GM03348 (cell line): ENCODE measurements around the gene GRM3.
A peak's percentile ranks its signal among the peaks of the same experiment; 100 is the strongest.
"Not testable (repeated sequence)": the region's sequence is repeated elsewhere in the genome, so short reads cannot be mapped to it uniquely, and the experiment has no call there.

Source experiments
- DNase-seq: peaks from one replicate; pipeline ENCODE4 v3.0.0; 2012; ENCODE audit warnings: low spot score

Gene GRM3

GRCh38 chr7:86643561-86644281 lies at the start of gene GRM3:
Gene GRM3 (plus strand): TSS chr7:86643909. CDS start chr7:86765146, 121,237 bp downstream.
- DNase-seq, result peak; percentile 32

- DNase-seq, result no peak
Observed at GRCh38 chr7:86598311-86598710, 45.4 kb upstream of the GRM3 start.

GRCh38 chr7:86598721-86599120 lies 45.0 kb upstream of the GRM3 start:
- DNase-seq, result no peak

- DNase-seq, result no peak
Observed at GRCh38 chr7:86600506-86601290, 43.0 kb upstream of the GRM3 start.

GRCh38 chr7:86615711-86616110 lies 28.0 kb upstream of the GRM3 start:
- DNase-seq, result not testable (repeated sequence)

GRCh38 chr7:86644282-86645224 lies 844 bp downstream of the GRM3 start:
- DNase-seq, result peak; percentile 11

GRCh38 chr7:86645225-86645608 lies 1.5 kb downstream of the GRM3 start:
- no peak for DNase-seq

- DNase-seq, result no peak
Observed at GRCh38 chr7:86645676-86646276, 2.1 kb downstream of the GRM3 start.

- no peak for DNase-seq
Observed at GRCh38 chr7:86647385-86648094, 3.8 kb downstream of the GRM3 start.

- DNase-seq, result no peak
Observed at GRCh38 chr7:86648169-86648568, 4.5 kb downstream of the GRM3 start.

- DNase-seq, result peak; percentile 5
Observed at GRCh38 chr7:86653919-86654659, 10.4 kb downstream of the GRM3 start.

- no peak for DNase-seq
Observed at GRCh38 chr7:86657948-86658347, 14.2 kb downstream of the GRM3 start.

GRCh38 chr7:86660950-86661462 lies 17.3 kb downstream of the GRM3 start:
- DNase-seq, result no peak

GRCh38 chr7:86664486-86664885 lies 20.8 kb downstream of the GRM3 start:
- no peak for DNase-seq

- no peak for DNase-seq
Observed at GRCh38 chr7:86664991-86665390, 21.3 kb downstream of the GRM3 start.

- no peak for DNase-seq
Observed at GRCh38 chr7:86665669-86666068, 22.0 kb downstream of the GRM3 start.

GRCh38 chr7:86667732-86668131 lies 24.0 kb downstream of the GRM3 start:
- no peak for DNase-seq

GRCh38 chr7:86668315-86668714 lies 24.6 kb downstream of the GRM3 start:
- DNase-seq, result no peak

- no peak for DNase-seq
Observed at GRCh38 chr7:86687831-86688230, 44.1 kb downstream of the GRM3 start.

- no peak for DNase-seq
Observed at GRCh38 chr7:86689363-86689762, 45.7 kb downstream of the GRM3 start.
